Testis (tissue), 3 donors: Measurements from ENCODE around the gene IGF1R. TPM values are rescaled to one million over a fixed set of nuclear protein-coding genes. Genes with fewer than 3 reads are reported as not detected.

Experiments
- DNase-seq: peaks from one replicate; pipeline ENCODE4 v3.0.0-alpha.2; 2019
- H3K27ac ChIP-seq, 2 donors: fragments of 200-600 bp; sonication (generic); one replicate each; pipeline ENCODE4 v1.5.1; 2019
- H3K27me3 ChIP-seq: fragments of 200-600 bp; sonication (generic); one replicate; pipeline ENCODE4 v1.5.1; 2019
- H3K36me3 ChIP-seq: fragments of 200-600 bp; sonication (generic); one replicate; pipeline ENCODE4 v1.5.1; 2017; ENCODE audit warnings: low read depth; ENCODE audit errors: missing control alignments
- H3K4me1 ChIP-seq: fragments of 200-600 bp; sonication (generic); one replicate; pipeline ENCODE4 v1.5.1; 2019
- H3K4me3 ChIP-seq, 2 donors: fragments of 200-600 bp; sonication (generic); one replicate each; pipeline ENCODE4 v1.5.1; 2017 to 2019
- H3K9me3 ChIP-seq: fragments of 200-600 bp; sonication (generic); one replicate; pipeline ENCODE4 v1.5.1; 2017
- POLR2A ChIP-seq: fragments of 450-650 bp; IDR thresholded peaks from one replicate; pipeline ENCODE4 v1.6.1; 2017; ENCODE audit warnings: antibody characterized with exemption, mild to moderate bottlenecking, moderate library complexity
- WGBS, 2 donors: methylation state at CpG; one replicate each; pipeline ENCODE4 v1.1.5; 2018; 5-methylcytosine and 5-hydroxymethylcytosine counted together
- intact Hi-C: fragments of 100-400 bp; cut with DNase I; formaldehyde crosslinking; loops from one replicate; pipeline ENCODE4 v1.15.1; 2023; ENCODE audit warnings: low total_unique reads
- polyA plus RNA-seq: library from polyadenylated mRNA; stranded (reverse); fragments of 350-450 nt; fragmentation: Illumina TruSeq; extraction: RNeasy Lipid Tissue Mini Kit (QIAGEN cat#74804); gene quantifications from one replicate; pipeline ENCODE4 v1.2.3, GENCODE V29; 2014; ENCODE audit warnings: low read depth, low replicate concordance; ENCODE audit not compliant: insufficient read depth
- total RNA-seq, 2 donors: library from RNA; depleted of rRNA; stranded (reverse); fragments of >200 nt; gene quantifications; one replicate each; pipeline ENCODE4 v1.2.3, GENCODE V29; 2016
- TF ChIP-seq, protein P1 (sequence below), 3 experiments: fragments of 450-650 bp in 2 of 3; fragments of 200-600 bp in 1 of 3; sonication (generic) in 1 of 3; IDR thresholded peaks; one replicate each; pipeline ENCODE4 v1.5.1; 2016 to 2019; ENCODE audit warnings: antibody characterized with exemption in 3 of 3, mild to moderate bottlenecking in 2 of 3, moderate library complexity in 1 of 3

IGF1R gene
- total and polyA plus RNA-seq, 3 donors from 2014 or later = 25.8 to 172 (median 157) TPM

DNA sequence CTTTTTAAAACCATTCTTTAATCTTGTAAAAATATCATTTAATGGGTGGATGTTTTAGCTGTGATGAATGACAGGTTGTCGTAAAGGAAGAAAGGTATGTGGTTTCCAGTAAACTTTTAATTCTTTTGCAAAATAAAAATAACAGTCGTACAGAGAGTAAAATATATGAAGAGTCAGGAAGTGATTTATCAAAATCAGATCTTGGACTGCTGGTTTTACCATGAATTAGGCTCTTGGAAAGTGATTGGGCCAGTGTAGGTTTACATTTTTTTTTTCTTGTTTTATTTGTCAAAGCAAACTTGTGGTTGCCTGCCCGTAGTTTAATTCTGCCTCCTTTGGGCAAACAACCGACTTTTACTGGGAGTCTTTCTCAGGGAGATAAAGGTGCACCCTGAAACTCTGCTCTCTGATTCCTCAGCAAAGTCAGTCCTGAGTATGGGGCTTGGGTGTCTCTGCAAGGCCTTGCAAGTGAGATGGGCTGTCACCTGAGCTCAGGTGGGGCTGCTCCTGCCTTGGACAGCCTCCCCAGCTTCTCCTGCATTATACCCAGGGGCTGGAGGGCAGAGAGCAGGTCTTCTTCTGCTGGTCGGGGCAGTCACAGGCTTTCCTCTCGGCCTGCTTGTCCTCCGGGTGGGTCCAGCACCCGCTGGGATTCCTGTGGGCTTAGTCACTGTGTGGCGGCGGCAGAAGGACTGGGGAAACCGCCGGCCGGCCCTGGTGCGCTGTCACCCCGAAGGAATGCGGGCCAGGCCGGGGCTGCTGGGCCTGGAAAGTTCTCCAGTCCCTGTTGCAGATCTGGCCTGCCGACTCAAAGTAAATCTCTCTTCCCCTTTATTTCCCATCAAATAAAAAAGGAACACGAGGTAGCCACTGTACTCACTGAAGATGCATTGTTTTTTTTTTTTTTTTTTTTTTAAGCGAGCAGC is 79.0 kb downstream of the IGF1R start:
- Histone ChIP-seq H3K4me1 (peaks cover 23% of the 10 kb centered on the region), H3K36me3 (no peaks in the 10 kb centered on the region), H3K4me3 (no peak overlapping the region), H3K27ac (peak overlapping the region; percentile 25 to 62), H3K9me3 (no peaks in the 10 kb centered on the region), H3K27me3 (no peaks in the 10 kb centered on the region)
- WGBS, 2 donors = 33 to 51% methylated on average over 8 to 20 of the region's 20 CpGs
- intact Hi-C loops = no loop called here
- DNase-seq = peak; percentile 78
- no peak for TF ChIP-seq POLR2A
- TF ChIP-seq, protein P1, sequence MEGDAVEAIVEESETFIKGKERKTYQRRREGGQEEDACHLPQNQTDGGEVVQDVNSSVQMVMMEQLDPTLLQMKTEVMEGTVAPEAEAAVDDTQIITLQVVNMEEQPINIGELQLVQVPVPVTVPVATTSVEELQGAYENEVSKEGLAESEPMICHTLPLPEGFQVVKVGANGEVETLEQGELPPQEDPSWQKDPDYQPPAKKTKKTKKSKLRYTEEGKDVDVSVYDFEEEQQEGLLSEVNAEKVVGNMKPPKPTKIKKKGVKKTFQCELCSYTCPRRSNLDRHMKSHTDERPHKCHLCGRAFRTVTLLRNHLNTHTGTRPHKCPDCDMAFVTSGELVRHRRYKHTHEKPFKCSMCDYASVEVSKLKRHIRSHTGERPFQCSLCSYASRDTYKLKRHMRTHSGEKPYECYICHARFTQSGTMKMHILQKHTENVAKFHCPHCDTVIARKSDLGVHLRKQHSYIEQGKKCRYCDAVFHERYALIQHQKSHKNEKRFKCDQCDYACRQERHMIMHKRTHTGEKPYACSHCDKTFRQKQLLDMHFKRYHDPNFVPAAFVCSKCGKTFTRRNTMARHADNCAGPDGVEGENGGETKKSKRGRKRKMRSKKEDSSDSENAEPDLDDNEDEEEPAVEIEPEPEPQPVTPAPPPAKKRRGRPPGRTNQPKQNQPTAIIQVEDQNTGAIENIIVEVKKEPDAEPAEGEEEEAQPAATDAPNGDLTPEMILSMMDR (IDR thresholded peaks at IDR 0.05) = no peak

- Histone ChIP-seq H3K4me3 (no peak overlapping the region), H3K27me3 (no peaks in the 10 kb centered on the region), H3K9me3 (no peaks in the 10 kb centered on the region), H3K4me1 (peaks cover 23% of the 10 kb centered on the region), H3K27ac (peak overlapping the region; percentile 25 to 53), H3K36me3 (no peaks in the 10 kb centered on the region)
- no peak for DNase-seq
- WGBS, 2 donors = 80 to 91% methylated on average over 12 to 13 of the region's 13 CpGs
- intact Hi-C loops = no loop called here
- TF ChIP-seq, protein P1 (IDR thresholded peaks at IDR 0.05) = no peak
- TF ChIP-seq POLR2A = no peak
These were observed 79.9 kb downstream of the IGF1R start for GRCh38 chr15:98728082-98728810.

DNA sequence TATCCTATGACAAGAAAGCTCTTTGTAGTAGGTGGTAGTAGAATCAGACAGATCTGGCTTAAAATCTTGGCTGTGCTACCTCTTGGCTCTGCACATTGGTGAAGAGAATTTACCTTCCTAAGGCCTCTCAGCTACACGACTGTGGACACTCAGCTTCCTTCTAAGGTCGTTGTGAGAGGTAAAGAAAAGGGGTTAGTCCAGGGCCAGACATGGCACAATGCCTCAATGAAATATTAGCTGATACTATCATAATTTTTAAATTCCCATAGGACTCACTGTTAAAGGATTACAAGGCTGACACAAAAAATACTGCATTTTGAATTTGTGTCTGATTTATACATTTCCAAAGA is 80.4 kb downstream of the IGF1R start:
- Histone ChIP-seq H3K4me1 (peaks cover 23% of the 10 kb centered on the region), H3K27me3 (no peaks in the 10 kb centered on the region), H3K27ac (no peak overlapping the region), H3K36me3 (no peaks in the 10 kb centered on the region), H3K9me3 (no peaks in the 10 kb centered on the region), H3K4me3 (no peak overlapping the region)
- no peak for TF ChIP-seq POLR2A
- TF ChIP-seq, protein P1 (IDR thresholded peaks at IDR 0.05) = no peak
- no peak for DNase-seq
- intact Hi-C loops = no loop called here
- WGBS, 2 donors = 43 to 46% methylated on average over 2 of the region's 2 CpGs

DNA sequence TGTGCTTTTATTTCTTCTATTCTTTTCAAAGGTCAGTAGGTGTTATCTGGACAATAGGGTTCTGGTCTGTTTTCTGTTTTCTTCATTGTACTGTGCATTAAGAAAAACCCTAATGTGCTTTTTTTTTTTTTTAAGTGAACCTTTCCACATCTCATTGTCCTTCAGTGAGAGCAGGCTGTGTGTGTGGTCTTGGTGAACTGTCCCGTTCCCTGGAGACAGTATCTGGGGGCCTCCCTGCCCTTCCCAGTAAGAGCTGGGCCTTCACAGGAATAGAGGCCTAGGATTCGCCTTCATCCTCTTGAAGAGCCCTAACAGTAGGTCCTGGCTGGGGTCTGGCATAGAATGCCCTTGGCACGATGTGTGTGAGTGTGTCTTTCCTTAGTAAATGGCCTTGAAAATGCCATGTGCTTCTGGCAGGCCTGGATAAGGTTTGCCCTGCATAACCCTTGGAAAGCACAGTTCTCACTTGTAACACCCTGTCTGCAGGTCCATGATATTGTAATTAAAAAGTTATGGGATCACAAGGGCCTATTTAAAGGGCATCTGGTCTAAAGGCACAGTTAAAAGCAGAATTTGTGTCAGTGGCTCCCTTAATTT is 81.2 kb downstream of the IGF1R start:
- peak; percentile 74 for DNase-seq
- peak overlapping the region; percentile 26 to 32 for H3K27ac ChIP-seq
- no peak for TF ChIP-seq POLR2A
- TF ChIP-seq, protein P1 (IDR thresholded peaks at IDR 0.05) = no peak
- no peak overlapping the region for H3K4me3 ChIP-seq
- intact Hi-C loops = no loop called here
- no peaks in the 10 kb centered on the region for H3K9me3 ChIP-seq
- peaks cover 26% of the 10 kb centered on the region for H3K4me1 ChIP-seq
- 50 to 52% methylated on average over 3 of the region's 3 CpGs for WGBS, 2 donors
- no peaks in the 10 kb centered on the region for H3K27me3 ChIP-seq
- no peaks in the 10 kb centered on the region for H3K36me3 ChIP-seq
